ENCODE results near the gene CYFIP2. TPM values are rescaled to one million over a fixed set of nuclear protein-coding genes. Genes with fewer than 3 reads are reported as not detected.
A peak's percentile ranks its signal among the peaks of the same experiment; 100 is the strongest.

CYFIP2 gene
- 0.06 and 4.1 TPM in 2 replicates for total RNA-seq (2014; rRNA removed; shearing (Covaris generic))

GRCh38 chr5:157265714-157266285, at the start of gene CYFIP2:
Gene CYFIP2, plus strand, starts transcription at chr5:157266123. Its CDS starts 19,239 bp downstream, at chr5:157285362.
- Histone ChIP-seq H3K36me3 (no peaks in the 10 kb centered on the region), H3K9me3 (replicated peaks) (no peaks in the 10 kb centered on the region), H3K27me3 (replicated peaks) (peaks cover 39% of the 10 kb centered on the region), H3K4me1 (replicated peaks) (peaks cover 11% of the 10 kb centered on the region), H3K4me3 (peak within 1 kb of the TSS; percentile 46), H3K27ac (no peak within 1 kb of the TSS)
- peak; percentile 32 to 60 for DNase-seq (ENCODE audit: low read depth in 1 of 2, low spot score in 2 of 2)

GRCh38 chr5:157216391-157217142, 49.4 kb upstream of the CYFIP2 start:
- Histone ChIP-seq H3K36me3 (no peaks in the 10 kb centered on the region), H3K4me3 (no peak overlapping the region), H3K27ac (no peak overlapping the region), H3K27me3 (replicated peaks) (peaks cover 4% of the 10 kb centered on the region; the same call in 1 of the 2 replicates), H3K9me3 (replicated peaks) (no peaks in the 10 kb centered on the region), H3K4me1 (replicated peaks) (no peaks in the 10 kb centered on the region)
- DNase-seq (ENCODE audit: low read depth in 1 of 2, low spot score in 2 of 2): no peak

GRCh38 chr5:157217289-157218024, 48.5 kb upstream of the CYFIP2 start:
- no peaks in the 10 kb centered on the region for H3K9me3 ChIP-seq (replicated peaks)
- no peaks in the 10 kb centered on the region for H3K4me1 ChIP-seq (replicated peaks)
- 0 out of 2 replicates have a peak, but pooled peaks cover 4% of the 10 kb centered on the region for H3K27me3 ChIP-seq (replicated peaks)
- no peak overlapping the region for H3K4me3 ChIP-seq
- no peak overlapping the region for H3K27ac ChIP-seq
- no peak for DNase-seq (ENCODE audit: low read depth in 1 of 2, low spot score in 2 of 2)
- no peaks in the 10 kb centered on the region for H3K36me3 ChIP-seq

- H3K36me3 ChIP-seq: no peaks in the 10 kb centered on the region
- no peaks in the 10 kb centered on the region for H3K4me1 ChIP-seq (replicated peaks)
- H3K9me3 ChIP-seq (replicated peaks): no peaks in the 10 kb centered on the region
- no peak for DNase-seq (ENCODE audit: low read depth in 1 of 2, low spot score in 2 of 2)
- H3K27me3 ChIP-seq (replicated peaks): no peaks in the 10 kb centered on the region
- no peak overlapping the region for H3K4me3 ChIP-seq
- H3K27ac ChIP-seq: no peak overlapping the region
These were observed 46.2 kb upstream of the CYFIP2 start for GRCh38 chr5:157219491-157220271.

- H3K4me3 ChIP-seq: no peak overlapping the region
- no peak overlapping the region for H3K27ac ChIP-seq
- DNase-seq (ENCODE audit: low read depth in 1 of 2, low spot score in 2 of 2): no peak
- no peaks in the 10 kb centered on the region for H3K36me3 ChIP-seq
- no peaks in the 10 kb centered on the region for H3K9me3 ChIP-seq (replicated peaks)
- H3K4me1 ChIP-seq (replicated peaks): no peaks in the 10 kb centered on the region
- no peaks in the 10 kb centered on the region for H3K27me3 ChIP-seq (replicated peaks)
These were observed 44.0 kb upstream of the CYFIP2 start for GRCh38 chr5:157221959-157222358.

GRCh38 chr5:157222506-157223230, 43.3 kb upstream of the CYFIP2 start:
- no peak overlapping the region for H3K4me3 ChIP-seq
- no peaks in the 10 kb centered on the region for H3K27me3 ChIP-seq (replicated peaks)
- H3K36me3 ChIP-seq: no peaks in the 10 kb centered on the region
- peak in 1 of 2 experiments; percentile 10 for DNase-seq (ENCODE audit: low read depth in 1 of 2, low spot score in 2 of 2)
- H3K4me1 ChIP-seq (replicated peaks): no peaks in the 10 kb centered on the region
- H3K9me3 ChIP-seq (replicated peaks): no peaks in the 10 kb centered on the region
- no peak overlapping the region for H3K27ac ChIP-seq

- H3K27ac ChIP-seq: no peak overlapping the region
- H3K4me3 ChIP-seq: no peak overlapping the region
- no peaks in the 10 kb centered on the region for H3K36me3 ChIP-seq
- DNase-seq (ENCODE audit: low read depth in 1 of 2, low spot score in 2 of 2): no peak
- no peaks in the 10 kb centered on the region for H3K4me1 ChIP-seq (replicated peaks)
- H3K27me3 ChIP-seq (replicated peaks): no peaks in the 10 kb centered on the region; the same call in 1 of the 2 replicates
- H3K9me3 ChIP-seq (replicated peaks): no peaks in the 10 kb centered on the region
These were observed 40.2 kb upstream of the CYFIP2 start for GRCh38 chr5:157225469-157226422.

- Histone ChIP-seq H3K4me3 (no peak overlapping the region), H3K27me3 (replicated peaks) (no peaks in the 10 kb centered on the region; the same call in 1 of the 2 replicates), H3K27ac (no peak overlapping the region), H3K4me1 (replicated peaks) (no peaks in the 10 kb centered on the region), H3K9me3 (replicated peaks) (no peaks in the 10 kb centered on the region), H3K36me3 (no peaks in the 10 kb centered on the region)
- no peak for DNase-seq (ENCODE audit: low read depth in 1 of 2, low spot score in 2 of 2)
These were observed 35.3 kb upstream of the CYFIP2 start for GRCh38 chr5:157230610-157231009.

GRCh38 chr5:157232706-157233105, 33.2 kb upstream of the CYFIP2 start:
- Histone ChIP-seq H3K4me3 (no peak overlapping the region), H3K27ac (no peak overlapping the region), H3K4me1 (replicated peaks) (no peaks in the 10 kb centered on the region), H3K27me3 (replicated peaks) (peaks cover 6% of the 10 kb centered on the region; the same call in 1 of the 2 replicates), H3K9me3 (replicated peaks) (no peaks in the 10 kb centered on the region), H3K36me3 (no peaks in the 10 kb centered on the region)
- DNase-seq (ENCODE audit: low read depth in 1 of 2, low spot score in 2 of 2): no peak

- H3K4me3 ChIP-seq: no peak overlapping the region
- no peaks in the 10 kb centered on the region for H3K36me3 ChIP-seq
- DNase-seq (ENCODE audit: low read depth in 1 of 2, low spot score in 2 of 2): no peak
- no peaks in the 10 kb centered on the region for H3K9me3 ChIP-seq (replicated peaks)
- H3K27ac ChIP-seq: no peak overlapping the region
- no peaks in the 10 kb centered on the region for H3K4me1 ChIP-seq (replicated peaks)
- H3K27me3 ChIP-seq (replicated peaks): peaks cover 6% of the 10 kb centered on the region; the same call in 1 of the 2 replicates
These were observed 32.4 kb upstream of the CYFIP2 start for GRCh38 chr5:157233515-157233914.

GRCh38 chr5:157236423-157236822, 29.5 kb upstream of the CYFIP2 start:
- Histone ChIP-seq H3K9me3 (replicated peaks) (no peaks in the 10 kb centered on the region), H3K36me3 (no peaks in the 10 kb centered on the region), H3K4me3 (no peak overlapping the region), H3K4me1 (replicated peaks) (no peaks in the 10 kb centered on the region), H3K27me3 (replicated peaks) (peaks cover 6% of the 10 kb centered on the region), H3K27ac (no peak overlapping the region)
- no peak for DNase-seq (ENCODE audit: low read depth in 1 of 2, low spot score in 2 of 2)

- H3K36me3 ChIP-seq: no peaks in the 10 kb centered on the region
- DNase-seq (ENCODE audit: low read depth in 1 of 2, low spot score in 2 of 2): no peak
- H3K27ac ChIP-seq: no peak overlapping the region
These were observed 24.4 kb upstream of the CYFIP2 start for GRCh38 chr5:157241483-157241882.

More at GRCh38 chr5:157241483-157241882, 24.4 kb upstream of the CYFIP2 start:
- H3K4me3 ChIP-seq: no peak overlapping the region
- peaks cover 6% of the 10 kb centered on the region for H3K27me3 ChIP-seq (replicated peaks)
- 0 out of 2 replicates have a peak, but pooled peaks cover 5% of the 10 kb centered on the region for H3K4me1 ChIP-seq (replicated peaks)
- H3K9me3 ChIP-seq (replicated peaks): peaks cover 3% of the 10 kb centered on the region; the same call in 1 of the 2 replicates
